MM.1S (cell line): ENCODE data around the gene RC3H2.

Source experiments
- EZH2 ChIP-seq: fragments of 300-600 bp; sonication (generic); optimal IDR thresholded peaks from 2 replicates; pipeline ENCODE3; 2017; ENCODE audit warnings: low read depth, mild to moderate bottlenecking, antibody characterized with exemption, low read length, mixed read lengths
- EZH2phosphoT487 ChIP-seq: fragments of 300-600 bp; sonication (generic); IDR thresholded peaks from 2 replicates; pipeline ENCODE4 v1.6.1; 2018; ENCODE audit warnings: antibody characterized with exemption, low read length
- TF ChIP-seq, protein P1 (sequence below): fragments of 300-600 bp; sonication (generic); IDR thresholded peaks from 2 replicates; pipeline ENCODE4 v1.5.1; 2016; ENCODE audit warnings: antibody characterized with exemption, low read length, mixed read lengths

DNA sequence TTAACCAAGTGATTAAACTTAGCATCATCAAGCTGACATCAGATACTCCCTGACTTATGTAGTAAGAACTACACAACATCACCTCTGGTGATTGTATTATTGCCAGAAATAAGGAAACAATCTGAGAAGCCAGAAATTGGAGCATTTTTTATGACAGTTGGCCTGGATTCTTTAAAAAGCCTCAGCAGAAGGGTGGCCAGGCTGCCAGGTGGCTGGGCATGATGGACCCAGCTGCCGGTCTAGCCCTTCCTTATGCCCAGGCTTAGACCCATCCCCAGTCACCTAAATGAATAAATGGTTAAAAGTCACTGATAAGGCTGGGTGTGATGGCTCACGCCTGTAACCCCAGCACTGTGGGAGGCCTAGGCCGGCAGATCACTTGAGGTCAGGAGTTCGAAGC is 92.4 kb downstream of the RC3H2 start:
- TF ChIP-seq, protein P1, sequence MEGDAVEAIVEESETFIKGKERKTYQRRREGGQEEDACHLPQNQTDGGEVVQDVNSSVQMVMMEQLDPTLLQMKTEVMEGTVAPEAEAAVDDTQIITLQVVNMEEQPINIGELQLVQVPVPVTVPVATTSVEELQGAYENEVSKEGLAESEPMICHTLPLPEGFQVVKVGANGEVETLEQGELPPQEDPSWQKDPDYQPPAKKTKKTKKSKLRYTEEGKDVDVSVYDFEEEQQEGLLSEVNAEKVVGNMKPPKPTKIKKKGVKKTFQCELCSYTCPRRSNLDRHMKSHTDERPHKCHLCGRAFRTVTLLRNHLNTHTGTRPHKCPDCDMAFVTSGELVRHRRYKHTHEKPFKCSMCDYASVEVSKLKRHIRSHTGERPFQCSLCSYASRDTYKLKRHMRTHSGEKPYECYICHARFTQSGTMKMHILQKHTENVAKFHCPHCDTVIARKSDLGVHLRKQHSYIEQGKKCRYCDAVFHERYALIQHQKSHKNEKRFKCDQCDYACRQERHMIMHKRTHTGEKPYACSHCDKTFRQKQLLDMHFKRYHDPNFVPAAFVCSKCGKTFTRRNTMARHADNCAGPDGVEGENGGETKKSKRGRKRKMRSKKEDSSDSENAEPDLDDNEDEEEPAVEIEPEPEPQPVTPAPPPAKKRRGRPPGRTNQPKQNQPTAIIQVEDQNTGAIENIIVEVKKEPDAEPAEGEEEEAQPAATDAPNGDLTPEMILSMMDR, result no peak
- TF ChIP-seq EZH2 (no peak), EZH2phosphoT487 (no peak)
